Neural progenitor cell (in vitro differentiated cells): ENCODE measurements around the gene BTK. TPM values are rescaled to one million over a fixed set of nuclear protein-coding genes. Genes with fewer than 3 reads are reported as not detected.

ENCODE experiments used
- DNase-seq: peaks from one replicate; pipeline ENCODE4 v3.0.0-alpha.2; 2016; ENCODE audit warnings: low spot score
- H2AFZ ChIP-seq: fragments of 200-600 bp; sonication (generic); replicated peaks from 2 replicates; pipeline ENCODE4 v1.6.1; 2016; ENCODE audit warnings: antibody characterized with exemption
- H3F3A ChIP-seq: fragments of 200-600 bp; sonication (generic); 2 replicates; pipeline ENCODE4 v1.6.1; 2016; ENCODE audit warnings: antibody characterized with exemption, low read depth
- H3K27ac ChIP-seq: fragments of 200-600 bp; sonication (generic); 2 replicates; pipeline ENCODE4 v1.5.1; 2016; ENCODE audit warnings: mild to moderate bottlenecking
- H3K27me3 ChIP-seq: fragments of 200-600 bp; sonication (generic); 2 replicates; pipeline ENCODE4 v1.6.1; 2016; ENCODE audit warnings: mild to moderate bottlenecking, moderate library complexity
- H3K36me3 ChIP-seq: fragments of 200-600 bp; sonication (generic); 2 replicates; pipeline ENCODE4 v1.5.1; 2016
- H3K4me1 ChIP-seq: fragments of 200-600 bp; sonication (generic); 2 replicates; pipeline ENCODE4 v1.6.1; 2016; ENCODE audit warnings: mixed run types
- H3K4me2 ChIP-seq: fragments of 200-600 bp; sonication (generic); 2 replicates; pipeline ENCODE4 v1.6.1; 2016
- H3K4me3 ChIP-seq: fragments of 200-600 bp; sonication (generic); 2 replicates; pipeline ENCODE4 v1.5.1; 2016
- H3K79me2 ChIP-seq: fragments of 200-600 bp; sonication (generic); 2 replicates; pipeline ENCODE4 v1.6.1; 2016; ENCODE audit warnings: low read depth
- H3K9ac ChIP-seq: fragments of 200-600 bp; sonication (generic); 2 replicates; pipeline ENCODE4 v1.6.1; 2016
- H3K9me3 ChIP-seq: fragments of 200-600 bp; sonication (generic); 2 replicates; pipeline ENCODE4 v1.5.1; 2016; ENCODE audit warnings: low read depth
- H4K20me1 ChIP-seq: fragments of 200-600 bp; sonication (generic); 2 replicates; pipeline ENCODE4 v1.6.1; 2016; ENCODE audit warnings: low read depth
- H3K27ac Mint-ChIP-seq: 3 replicates; pipeline ENCODE4 v1.8.0; 2021; ENCODE audit warnings: mixed read lengths
- H3K27me3 Mint-ChIP-seq: 2 replicates; pipeline ENCODE4 v1.8.0; 2022; ENCODE audit warnings: low read depth, mild to moderate bottlenecking, inconsistent platforms, moderate library complexity, mixed read lengths; ENCODE audit not compliant: insufficient read depth
- H3K36me3 Mint-ChIP-seq: 3 replicates; pipeline ENCODE4 v1.8.0; 2021; ENCODE audit warnings: mixed read lengths
- H3K4me1 Mint-ChIP-seq: 3 replicates; pipeline ENCODE4 v1.8.0; 2021; ENCODE audit warnings: mixed read lengths
- H3K4me3 Mint-ChIP-seq: 3 replicates; pipeline ENCODE4 v1.8.0; 2021; ENCODE audit warnings: mild to moderate bottlenecking, moderate library complexity, mixed read lengths
- H3K9me3 Mint-ChIP-seq: 3 replicates; pipeline ENCODE4 v1.8.0; 2020; ENCODE audit warnings: mixed read lengths
- CTCF ChIP-seq: fragments of 200-600 bp; sonication (generic); IDR thresholded peaks from 2 replicates; pipeline ENCODE4 v1.5.1; 2017; ENCODE audit warnings: antibody characterized with exemption, mild to moderate bottlenecking
- EZH2 ChIP-seq: fragments of 200-600 bp; sonication (generic); IDR thresholded peaks from 2 replicates; pipeline ENCODE4 v1.6.1; 2017; ENCODE audit warnings: antibody characterized with exemption, mild to moderate bottlenecking, moderate library complexity
- EZH2phosphoT487 ChIP-seq: fragments of 200-600 bp; sonication (generic); IDR thresholded peaks from 2 replicates; pipeline ENCODE4 v1.6.1; 2017; ENCODE audit warnings: antibody characterized with exemption
- total RNA-seq: library from RNA; depleted of rRNA; stranded (reverse); fragments of >200 nt; gene quantifications from 2 replicates; pipeline ENCODE4 v1.2.3, GENCODE V29; 2015; ENCODE audit warnings: low replicate concordance

The BTK gene
- total RNA-seq, 1 donor from 2014 or later = not detected

- Histone ChIP-seq H3K4me1 (peaks cover 3% of the 10 kb centered on the region), H4K20me1 (no peaks in the 10 kb centered on the region), H2AFZ (no peak overlapping the region), H3K79me2 (peaks cover 4% of the 10 kb centered on the region), H3F3A (peaks cover 8% of the 10 kb centered on the region), H3K27me3 (no peaks in the 10 kb centered on the region), H3K9ac (no peak overlapping the region), H3K4me3 (no peak overlapping the region), H3K4me2 (no peak overlapping the region), H3K9me3 (peaks cover 5% of the 10 kb centered on the region), H3K27ac (no peak overlapping the region), H3K36me3 (no peaks in the 10 kb centered on the region)
- TF ChIP-seq EZH2 (no peak), CTCF (no peak)
- Mint-ChIP-seq H3K27ac (no peak overlapping the region), H3K4me3 (peak overlapping the region; percentile 90), H3K4me1 (peaks cover 21% of the 10 kb centered on the region), H3K27me3 (peaks cover 16% of the 10 kb centered on the region), H3K36me3 (peaks cover 4% of the 10 kb centered on the region), H3K9me3 (peaks cover 4% of the 10 kb centered on the region)
- no peak for DNase-seq
Measured at GRCh38 chrX:101419489-101419888, 33.5 kb upstream of the BTK start.

- H3K27ac ChIP-seq = peak overlapping the region; percentile 71
- H3K36me3 ChIP-seq = no peaks in the 10 kb centered on the region
- H3K4me2 ChIP-seq = peak overlapping the region; percentile 79
- H3K9ac ChIP-seq = peak overlapping the region; percentile 52
- peaks cover 4% of the 10 kb centered on the region for H3K36me3 Mint-ChIP-seq
- H3K4me1 ChIP-seq = peaks cover 3% of the 10 kb centered on the region
- peaks cover 13% of the 10 kb centered on the region for H3F3A ChIP-seq
- H3K9me3 ChIP-seq = peaks cover 5% of the 10 kb centered on the region
- H2AFZ ChIP-seq = peak overlapping the region; percentile 72
- H3K27me3 Mint-ChIP-seq = peaks cover 16% of the 10 kb centered on the region
- peaks cover 21% of the 10 kb centered on the region for H3K4me1 Mint-ChIP-seq
- H3K79me2 ChIP-seq = peaks cover 4% of the 10 kb centered on the region
- H3K27ac Mint-ChIP-seq = peak overlapping the region; percentile 99
- peak overlapping the region; percentile 90 for H3K4me3 Mint-ChIP-seq
- H3K4me3 ChIP-seq = peak overlapping the region; percentile 47
- H3K27me3 ChIP-seq = no peaks in the 10 kb centered on the region
- H3K9me3 Mint-ChIP-seq = peaks cover 4% of the 10 kb centered on the region
- no peaks in the 10 kb centered on the region for H4K20me1 ChIP-seq
- no peak for TF ChIP-seq EZH2phosphoT487
- no peak for TF ChIP-seq EZH2
- no peak for TF ChIP-seq CTCF
- peak; percentile 78 for DNase-seq
Measured at GRCh38 chrX:101417981-101418841, 32.2 kb upstream of the BTK start.

GRCh38 chrX:101417190-101417589 lies 31.2 kb upstream of the BTK start:
- H3K36me3 Mint-ChIP-seq = peaks cover 4% of the 10 kb centered on the region
- Histone ChIP-seq H4K20me1 (no peaks in the 10 kb centered on the region), H3K27me3 (no peaks in the 10 kb centered on the region), H3K4me2 (no peak overlapping the region), H3K27ac (no peak overlapping the region), H3F3A (peaks cover 13% of the 10 kb centered on the region), H3K79me2 (peaks cover 8% of the 10 kb centered on the region), H3K9ac (no peak overlapping the region), H3K4me1 (peaks cover 3% of the 10 kb centered on the region), H2AFZ (peak overlapping the region; percentile 72), H3K36me3 (no peaks in the 10 kb centered on the region), H3K4me3 (no peak overlapping the region), H3K9me3 (peaks cover 5% of the 10 kb centered on the region)
- H3K4me1 Mint-ChIP-seq = peaks cover 21% of the 10 kb centered on the region
- TF ChIP-seq CTCF (no peak), EZH2phosphoT487 (no peak), EZH2 (no peak)
- peaks cover 16% of the 10 kb centered on the region for H3K27me3 Mint-ChIP-seq
- no peak for DNase-seq
- H3K9me3 Mint-ChIP-seq = peaks cover 4% of the 10 kb centered on the region
- H3K4me3 Mint-ChIP-seq = peak overlapping the region; percentile 90
- H3K27ac Mint-ChIP-seq = no peak overlapping the region
